ENCODE data around the gene PI4KB.
"Not testable (repeated sequence)": the region's sequence is repeated elsewhere in the genome, so short reads cannot be mapped to it uniquely, and the experiment has no call there.

The PI4KB gene

GRCh38 chr1:151275341-151275740 is 51.9 kb downstream of the PI4KB start:
- DNase-seq, result not testable (repeated sequence)

- no peak for DNase-seq
These were observed 53.2 kb downstream of the PI4KB start for GRCh38 chr1:151273924-151274466.

- no peak for DNase-seq
These were observed 59.5 kb downstream of the PI4KB start for GRCh38 chr1:151267760-151268159.

- DNase-seq, result no peak
These were observed 60.4 kb downstream of the PI4KB start for GRCh38 chr1:151266821-151267220.

- no peak for DNase-seq
These were observed 60.9 kb downstream of the PI4KB start for GRCh38 chr1:151266315-151266714.

GRCh38 chr1:151265446-151266236 is 61.6 kb downstream of the PI4KB start:
- no peak for DNase-seq

- DNase-seq, result no peak
These were observed 67.9 kb downstream of the PI4KB start for GRCh38 chr1:151259351-151259750.

- DNase-seq, result peak; percentile 7
These were observed 71.8 kb downstream of the PI4KB start for GRCh38 chr1:151255381-151255780.

GRCh38 chr1:151254217-151255213 is 72.7 kb downstream of the PI4KB start, which contains the start of gene PSMD4:
PSMD4 (plus strand) TSS chr1:151254734; CDS start chr1:151254783, 49 bp downstream.
- DNase-seq, result peak; percentile 96

GRCh38 chr1:151251656-151252470 is 75.4 kb downstream of the PI4KB start:
- DNase-seq, result peak; percentile 80

- DNase-seq, result no peak
These were observed 80.4 kb downstream of the PI4KB start for GRCh38 chr1:151246786-151247185.

GRCh38 chr1:151243683-151244216 is 83.5 kb downstream of the PI4KB start:
- no peak for DNase-seq

- no peak for DNase-seq
These were observed 84.8 kb downstream of the PI4KB start for GRCh38 chr1:151242442-151242841.
